Lower leg skin (tissue), 3 donors: ENCODE measurements around the gene TAL1.

Source experiments
- POLR2A ChIP-seq, 2 donors: fragments of 450-650 bp; IDR thresholded peaks; one replicate each; pipeline ENCODE4 v1.6.1; 2016 to 2017; ENCODE audit warnings: antibody characterized with exemption in 2 of 2, mild to moderate bottlenecking in 1 of 2, moderate library complexity in 1 of 2
- TF ChIP-seq, protein P1 (sequence below), 3 donors: fragments of 450-650 bp; IDR thresholded peaks; one replicate each; pipeline ENCODE4 v1.5.1; 2016; ENCODE audit warnings: antibody characterized with exemption in 3 of 3, mild to moderate bottlenecking in 3 of 3, moderate library complexity in 2 of 3

DNA sequence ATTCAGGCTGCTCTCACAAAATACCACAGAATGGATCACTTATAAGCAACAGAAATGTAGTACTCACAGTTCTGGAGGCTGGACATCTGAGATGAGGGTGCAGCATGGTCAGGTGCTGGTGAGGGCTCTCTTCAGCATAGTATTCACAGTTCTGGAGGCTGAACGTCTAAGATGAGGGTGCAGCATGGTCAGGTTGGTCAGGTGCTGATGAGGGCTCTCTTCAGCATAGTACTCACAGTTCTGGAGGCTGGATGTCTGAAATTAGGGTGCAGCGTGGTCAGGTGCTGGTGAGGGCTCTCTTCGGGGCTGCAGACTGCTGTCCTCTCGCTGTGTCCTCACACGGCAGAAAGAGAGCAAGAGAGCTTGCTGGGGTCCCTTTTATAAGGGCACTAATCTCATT, 59.2 kb downstream of the TAL1 start:
- TF ChIP-seq, protein P1, sequence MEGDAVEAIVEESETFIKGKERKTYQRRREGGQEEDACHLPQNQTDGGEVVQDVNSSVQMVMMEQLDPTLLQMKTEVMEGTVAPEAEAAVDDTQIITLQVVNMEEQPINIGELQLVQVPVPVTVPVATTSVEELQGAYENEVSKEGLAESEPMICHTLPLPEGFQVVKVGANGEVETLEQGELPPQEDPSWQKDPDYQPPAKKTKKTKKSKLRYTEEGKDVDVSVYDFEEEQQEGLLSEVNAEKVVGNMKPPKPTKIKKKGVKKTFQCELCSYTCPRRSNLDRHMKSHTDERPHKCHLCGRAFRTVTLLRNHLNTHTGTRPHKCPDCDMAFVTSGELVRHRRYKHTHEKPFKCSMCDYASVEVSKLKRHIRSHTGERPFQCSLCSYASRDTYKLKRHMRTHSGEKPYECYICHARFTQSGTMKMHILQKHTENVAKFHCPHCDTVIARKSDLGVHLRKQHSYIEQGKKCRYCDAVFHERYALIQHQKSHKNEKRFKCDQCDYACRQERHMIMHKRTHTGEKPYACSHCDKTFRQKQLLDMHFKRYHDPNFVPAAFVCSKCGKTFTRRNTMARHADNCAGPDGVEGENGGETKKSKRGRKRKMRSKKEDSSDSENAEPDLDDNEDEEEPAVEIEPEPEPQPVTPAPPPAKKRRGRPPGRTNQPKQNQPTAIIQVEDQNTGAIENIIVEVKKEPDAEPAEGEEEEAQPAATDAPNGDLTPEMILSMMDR (IDR thresholded peaks at IDR 0.05): no peak
- TF ChIP-seq POLR2A (IDR thresholded peaks at IDR 0.05): no peak
